H1 (cell line): ENCODE measurements around the gene CTNNA3.

Source experiments
- BCL11A ChIP-seq, 2 experiments: IDR thresholded peaks; one replicate each; pipeline ENCODE4 v1.6.1; 2011; ENCODE audit warnings: low read depth in 2 of 2, low read length in 2 of 2, mild to moderate bottlenecking in 2 of 2
- CTCF ChIP-seq, 3 experiments: IDR thresholded peaks; 1 replicate in 2 of 3; 2 replicates in 1 of 3; pipeline versions ENCODE4 v1.5.1 to v1.6.1; 2011; ENCODE audit warnings: low read length in 3 of 3, mild to moderate bottlenecking in 3 of 3, inconsistent platforms in 2 of 3, low read depth in 1 of 3, moderate library complexity in 1 of 3; ENCODE audit not compliant: insufficient read depth in 1 of 3; ENCODE audit errors: control extremely low read depth in 1 of 3
- EP300 ChIP-seq, 2 experiments: IDR thresholded peaks; 1 replicate in 1 of 2; 2 replicates in 1 of 2; pipeline ENCODE4 v1.6.1; 2011 to 2012; ENCODE audit warnings: low read depth in 2 of 2, low read length in 2 of 2, mild to moderate bottlenecking in 2 of 2, borderline replicate concordance in 1 of 2, inconsistent platforms in 1 of 2, moderate library complexity in 1 of 2
- EZH2 ChIP-seq: fragments of 200-600 bp; sonication (generic); IDR thresholded peaks from 2 replicates; pipeline ENCODE4 v1.7.1; 2012; ENCODE audit warnings: low read depth, mild to moderate bottlenecking, moderate library complexity, low read length, inconsistent platforms; ENCODE audit not compliant: severe bottlenecking
- FOSL1 ChIP-seq: IDR thresholded peaks from 2 replicates; pipeline ENCODE4 v1.6.1; 2011; ENCODE audit warnings: mild to moderate bottlenecking, low read depth, low read length, moderate library complexity; ENCODE audit not compliant: insufficient read depth
- JUN ChIP-seq: IDR thresholded peaks from 2 replicates; pipeline ENCODE4 v1.6.1; 2011; ENCODE audit warnings: low read depth, mild to moderate bottlenecking, improper control_type of control experiment, low read length
- POLR2A ChIP-seq, 2 experiments: IDR thresholded peaks; 1 replicate in 1 of 2; 2 replicates in 1 of 2; pipeline ENCODE4 v1.6.1; 2011; ENCODE audit warnings: low read depth in 2 of 2, low read length in 2 of 2, mild to moderate bottlenecking in 2 of 2; ENCODE audit errors: control extremely low read depth in 1 of 2
- POLR2AphosphoS5 ChIP-seq: IDR thresholded peaks from 2 replicates; pipeline ENCODE4 v1.6.1; 2011; ENCODE audit warnings: low read depth, low read length
- RBBP5 ChIP-seq: IDR thresholded peaks from 2 replicates; pipeline ENCODE4 v1.7.1; 2012; ENCODE audit warnings: low read depth, mild to moderate bottlenecking, inconsistent platforms, low read length, moderate library complexity, borderline replicate concordance
- TAF7 ChIP-seq: optimal IDR thresholded peaks from 2 replicates; pipeline ENCODE3; 2011; ENCODE audit warnings: low read depth, mild to moderate bottlenecking, inconsistent platforms, low read length, moderate library complexity, borderline replicate concordance
- TEAD4 ChIP-seq: IDR thresholded peaks from 2 replicates; pipeline ENCODE4 v1.6.1; 2012; ENCODE audit warnings: low read depth, low read length, inconsistent platforms, mixed read lengths
- YY1 ChIP-seq: IDR thresholded peaks from 2 replicates; pipeline ENCODE4 v1.6.1; 2011; ENCODE audit warnings: low read depth, mild to moderate bottlenecking, low read length
- ZNF274 ChIP-seq: IDR thresholded peaks from 2 replicates; pipeline ENCODE4 v1.7.0; 2012; ENCODE audit warnings: low read length, borderline replicate concordance; ENCODE audit errors: extremely low read depth

- no peak for TF ChIP-seq JUN
- no peak for TF ChIP-seq EP300 (IDR thresholded peaks at IDR 0.05; ENCODE audit: borderline replicate concordance in 1 of 2, low read depth in 2 of 2, low read length in 2 of 2)
- TF ChIP-seq EZH2, result no peak
- TF ChIP-seq POLR2AphosphoS5, result no peak
- no peak for TF ChIP-seq RBBP5
- TF ChIP-seq FOSL1, result no peak
- TF ChIP-seq CTCF (IDR thresholded peaks at IDR 0.05; ENCODE audit: control extremely low read depth in 1 of 3, insufficient read depth in 1 of 3, low read depth in 1 of 3, low read length in 3 of 3), result no peak
- no peak for TF ChIP-seq BCL11A (IDR thresholded peaks at IDR 0.05; ENCODE audit: low read depth in 2 of 2, low read length in 2 of 2)
- TF ChIP-seq TEAD4, result no peak
- TF ChIP-seq POLR2A (IDR thresholded peaks at IDR 0.05; ENCODE audit: control extremely low read depth in 1 of 2, low read depth in 2 of 2, low read length in 2 of 2), result no peak
- no peak for TF ChIP-seq TAF7
- TF ChIP-seq ZNF274, result no peak
- TF ChIP-seq YY1, result no peak
These were observed 886.6 kb downstream of the CTNNA3 start for GRCh38 chr10:66809402-66809801.
